Measurements from ENCODE around the gene SMIM43. TPM values are rescaled to one million over a fixed set of nuclear protein-coding genes. Genes with fewer than 3 reads are reported as not detected.

SMIM43 gene
- total RNA-seq, 2 experiments from 2014 or later = not detected

- intact Hi-C loops (cut with micrococcal nuclease; ENCODE audit: unreplicated experiment) = no loop called here
- no peaks in the 10 kb centered on the region for H3K9me3 ChIP-seq (ENCODE audit: low read length)
- H4K20me1 ChIP-seq (ENCODE audit: insufficient read depth, low read length) = no peaks in the 10 kb centered on the region
- no peaks in the 10 kb centered on the region for H3K79me2 ChIP-seq (ENCODE audit: insufficient read depth, low read depth, low read length)
- H3K9me2 ChIP-seq (ENCODE audit: insufficient read depth, low read length) = no peaks in the 10 kb centered on the region
- H3K27ac ChIP-seq (ENCODE audit: low read depth, low read length, poor library complexity, severe bottlenecking) = no peak overlapping the region
- BruUV-seq (replicated peaks) = no TSS peak
- no peak for DNase-seq (ENCODE audit: low spot score)
- TF ChIP-seq EZH2phosphoT487 (IDR thresholded peaks at IDR 0.05; ENCODE audit: borderline replicate concordance, low read depth, low read length) (no peak), CTCF (conservative IDR thresholded peaks at IDR 0.05; ENCODE audit: low read length) (no peak)
- H3K36me3 ChIP-seq (ENCODE audit: insufficient read depth, low read length) = no peaks in the 10 kb centered on the region
- H3K4me1 ChIP-seq (ENCODE audit: insufficient read depth, low read length, poor library complexity, severe bottlenecking) = no peaks in the 10 kb centered on the region
- H3K4me2 ChIP-seq (ENCODE audit: low read length) = no peak overlapping the region
- CTCF ChIA-PET (ENCODE audit: unreplicated experiment) = no interaction called here
- no peak overlapping the region for H2AFZ ChIP-seq (ENCODE audit: low read length)
- no peak overlapping the region for H3K4me3 ChIP-seq (ENCODE audit: low read depth, low read length, poor library complexity, severe bottlenecking)
- POLR2A ChIA-PET = no interaction called here
These were observed 373 bp upstream of the SMIM43 start for GRCh38 chr4:121765368-121765705.

- no peak overlapping the region for H3K4me2 ChIP-seq (ENCODE audit: low read length)
- ChIA-PET POLR2A (interaction anchor here (0.8 kb wide), 1 partner anchor 60 kb away, joined by 3 read pairs; no protein-coding TSS in a partner anchor), CTCF (ENCODE audit: unreplicated experiment) (no interaction called here)
- H3K36me3 ChIP-seq (ENCODE audit: insufficient read depth, low read length) = no peaks in the 10 kb centered on the region
- DNase-seq (ENCODE audit: low spot score) = no peak
- no peaks in the 10 kb centered on the region for H3K4me1 ChIP-seq (ENCODE audit: insufficient read depth, low read length, poor library complexity, severe bottlenecking)
- BruUV-seq (replicated peaks) = no TSS peak
- TF ChIP-seq EZH2phosphoT487 (IDR thresholded peaks at IDR 0.05; ENCODE audit: borderline replicate concordance, low read depth, low read length) (no peak), CTCF (conservative IDR thresholded peaks at IDR 0.05; ENCODE audit: low read length) (no peak)
- H3K4me3 ChIP-seq (ENCODE audit: low read depth, low read length, poor library complexity, severe bottlenecking) = no peak overlapping the region
- no peaks in the 10 kb centered on the region for H4K20me1 ChIP-seq (ENCODE audit: insufficient read depth, low read length)
- no peak overlapping the region for H2AFZ ChIP-seq (ENCODE audit: low read length)
- H3K79me2 ChIP-seq (ENCODE audit: insufficient read depth, low read depth, low read length) = no peaks in the 10 kb centered on the region
- no peaks in the 10 kb centered on the region for H3K9me3 ChIP-seq (ENCODE audit: low read length)
- no peaks in the 10 kb centered on the region for H3K9me2 ChIP-seq (ENCODE audit: insufficient read depth, low read length)
- intact Hi-C loops (cut with micrococcal nuclease; ENCODE audit: unreplicated experiment) = no loop called here
- H3K27ac ChIP-seq (ENCODE audit: low read depth, low read length, poor library complexity, severe bottlenecking) = no peak overlapping the region
These were observed 662 bp downstream of the SMIM43 start for GRCh38 chr4:121764303-121764701.

GRCh38 chr4:121760205-121760604 lies 4.8 kb downstream of the SMIM43 start:
- H3K27ac ChIP-seq (ENCODE audit: low read depth, low read length, poor library complexity, severe bottlenecking) = no peak overlapping the region
- no peaks in the 10 kb centered on the region for H3K9me3 ChIP-seq (ENCODE audit: low read length)
- ChIA-PET CTCF (ENCODE audit: unreplicated experiment) (no interaction called here), POLR2A (interaction anchor here (0.6 kb wide), 1 partner anchor 10 kb away, joined by 3 read pairs; no protein-coding TSS in a partner anchor)
- TF ChIP-seq CTCF (conservative IDR thresholded peaks at IDR 0.05; ENCODE audit: low read length) = no peak
- no peak for TF ChIP-seq EZH2phosphoT487 (IDR thresholded peaks at IDR 0.05; ENCODE audit: borderline replicate concordance, low read depth, low read length)
- H3K4me1 ChIP-seq (ENCODE audit: insufficient read depth, low read length, poor library complexity, severe bottlenecking) = no peaks in the 10 kb centered on the region
- DNase-seq (ENCODE audit: low spot score) = no peak
- H3K4me2 ChIP-seq (ENCODE audit: low read length) = no peak overlapping the region
- no peaks in the 10 kb centered on the region for H3K79me2 ChIP-seq (ENCODE audit: insufficient read depth, low read depth, low read length)
- no peak overlapping the region for H3K4me3 ChIP-seq (ENCODE audit: low read depth, low read length, poor library complexity, severe bottlenecking)
- no peaks in the 10 kb centered on the region for H3K36me3 ChIP-seq (ENCODE audit: insufficient read depth, low read length)
- H2AFZ ChIP-seq (ENCODE audit: low read length) = no peak overlapping the region
- intact Hi-C loops (cut with micrococcal nuclease; ENCODE audit: unreplicated experiment) = no loop called here
- H3K9me2 ChIP-seq (ENCODE audit: insufficient read depth, low read length) = no peaks in the 10 kb centered on the region
- no peaks in the 10 kb centered on the region for H4K20me1 ChIP-seq (ENCODE audit: insufficient read depth, low read length)
- BruUV-seq (replicated peaks) = no TSS peak

Data from OCI-LY7 (cell line).